Activated T-cell treated with anti-CD3 and anti-CD28 coated beads, Interleukin-2, amount 50 U/mL, for 72 hours (primary cell): ENCODE results near the gene NEFH. TPM values are rescaled to one million over a fixed set of nuclear protein-coding genes. Genes with fewer than 3 reads are reported as not detected.
"Not testable (repeated sequence)": the region's sequence is repeated elsewhere in the genome, so short reads cannot be mapped to it uniquely, and the experiment has no call there.

Experiments
- ATAC-seq, 2 donors: fragments of 150-1000 bp; cut with Tn5 transposase; replicated peaks in 1 of 2; 2 replicates each; pipeline ENCODE4 v1.10.0; 2021; ENCODE audit warnings: moderate library complexity in 2 of 2, mild to moderate bottlenecking in 1 of 2
- DNase-seq, 2 donors: peaks; one replicate each; pipeline ENCODE4 v3.0.0; 2021 to 2022; ENCODE audit warnings: mixed read lengths in 1 of 2
- H3K27ac Mint-ChIP-seq: one replicate; pipeline ENCODE4 v1.8.0; 2022; ENCODE audit warnings: mild to moderate bottlenecking, moderate library complexity, mixed read lengths
- H3K27me3 Mint-ChIP-seq: one replicate; pipeline ENCODE4 v1.8.0; 2022; ENCODE audit warnings: low read depth, mixed read lengths
- H3K36me3 Mint-ChIP-seq, 2 donors: one replicate each; pipeline ENCODE4 v1.8.0; 2022; ENCODE audit warnings: mixed read lengths in 2 of 2, mild to moderate bottlenecking in 1 of 2; ENCODE audit not compliant: insufficient read depth in 2 of 2
- H3K4me1 Mint-ChIP-seq: one replicate; pipeline ENCODE4 v1.8.0; 2022; ENCODE audit warnings: low read depth, mixed read lengths
- H3K4me3 Mint-ChIP-seq, 2 donors: one replicate each; pipeline ENCODE4 v1.8.0; 2022; ENCODE audit warnings: mild to moderate bottlenecking in 2 of 2, mixed read lengths in 2 of 2, moderate library complexity in 2 of 2
- H3K9me3 Mint-ChIP-seq, 2 donors: one replicate each; pipeline ENCODE4 v1.8.0; 2022; ENCODE audit warnings: mixed read lengths in 2 of 2
- total RNA-seq, 2 donors: library from RNA; stranded (reverse); gene quantifications; one replicate each; pipeline ENCODE4 v1.2.3, GENCODE V29; 2022

Gene NEFH
- total RNA-seq, 2 donors from 2014 or later = 1.6 to 1.7 TPM

- Mint-ChIP-seq H3K36me3 (no peaks in the 10 kb centered on the region), H3K4me3 (no peak overlapping the region), H3K27ac (no peak overlapping the region), H3K9me3 (no peaks in the 10 kb centered on the region), H3K27me3 (no peaks in the 10 kb centered on the region), H3K4me1 (no peaks in the 10 kb centered on the region)
- DNase-seq (no peak), ATAC-seq (no peak)
These were observed 7.5 kb downstream of the NEFH start for GRCh38 chr22:29487426-29487986.

- not testable (repeated sequence) for H3K27ac Mint-ChIP-seq, H3K36me3 Mint-ChIP-seq, H3K4me1 Mint-ChIP-seq, H3K27me3 Mint-ChIP-seq, H3K4me3 Mint-ChIP-seq, DNase-seq, H3K9me3 Mint-ChIP-seq, ATAC-seq
These were observed 9.2 kb downstream of the NEFH start for GRCh38 chr22:29489127-29489780.

- H3K27ac Mint-ChIP-seq = no peak overlapping the region
- no peaks in the 10 kb centered on the region for H3K4me1 Mint-ChIP-seq
- H3K36me3 Mint-ChIP-seq = peaks cover 0 to 9% of the 10 kb centered on the region in 2 donors
- H3K27me3 Mint-ChIP-seq = no peaks in the 10 kb centered on the region
- peaks cover 0 to 3% of the 10 kb centered on the region in 2 donors for H3K9me3 Mint-ChIP-seq
- no peak overlapping the region for H3K4me3 Mint-ChIP-seq
- DNase-seq (no peak), ATAC-seq (no peak)
These were observed 11.0 kb downstream of the NEFH start for GRCh38 chr22:29491012-29491411.

- Mint-ChIP-seq H3K4me3 (no peak overlapping the region), H3K36me3 (peaks cover 0 to 9% of the 10 kb centered on the region in 2 donors), H3K9me3 (peaks cover 0 to 3% of the 10 kb centered on the region in 2 donors), H3K27ac (no peak overlapping the region), H3K4me1 (no peaks in the 10 kb centered on the region), H3K27me3 (no peaks in the 10 kb centered on the region)
- no peak for DNase-seq
- ATAC-seq = no peak
These were observed 13.6 kb downstream of the NEFH start for GRCh38 chr22:29493636-29494035.

- H3K36me3 Mint-ChIP-seq = peaks cover 0 to 8% of the 10 kb centered on the region in 2 donors
- no peaks in the 10 kb centered on the region for H3K4me1 Mint-ChIP-seq
- no peaks in the 10 kb centered on the region for H3K27me3 Mint-ChIP-seq
- no peak for ATAC-seq
- H3K4me3 Mint-ChIP-seq = no peak overlapping the region
- H3K27ac Mint-ChIP-seq = no peak overlapping the region
- DNase-seq = no peak
- no peaks in the 10 kb centered on the region for H3K9me3 Mint-ChIP-seq
These were observed 19.8 kb downstream of the NEFH start for GRCh38 chr22:29499852-29500251.

GRCh38 chr22:29503811-29504372, 23.9 kb downstream of the NEFH start:
- ATAC-seq = no peak
- peaks cover 2 to 6% of the 10 kb centered on the region in 2 donors for H3K36me3 Mint-ChIP-seq
- H3K9me3 Mint-ChIP-seq = no peaks in the 10 kb centered on the region
- H3K4me3 Mint-ChIP-seq = no peak overlapping the region
- no peaks in the 10 kb centered on the region for H3K4me1 Mint-ChIP-seq
- no peak overlapping the region for H3K27ac Mint-ChIP-seq
- H3K27me3 Mint-ChIP-seq = no peaks in the 10 kb centered on the region
- no peak for DNase-seq

GRCh38 chr22:29509298-29509697, 29.3 kb downstream of the NEFH start:
- H3K9me3 Mint-ChIP-seq = no peaks in the 10 kb centered on the region
- peaks cover 4 to 10% of the 10 kb centered on the region in 2 donors for H3K36me3 Mint-ChIP-seq
- ATAC-seq = no peak
- H3K4me1 Mint-ChIP-seq = no peaks in the 10 kb centered on the region
- no peaks in the 10 kb centered on the region for H3K27me3 Mint-ChIP-seq
- no peak overlapping the region for H3K4me3 Mint-ChIP-seq
- no peak overlapping the region for H3K27ac Mint-ChIP-seq
- DNase-seq = no peak

GRCh38 chr22:29509815-29510214, 29.8 kb downstream of the NEFH start:
- no peaks in the 10 kb centered on the region for H3K4me1 Mint-ChIP-seq
- no peak for DNase-seq
- H3K27ac Mint-ChIP-seq = peak overlapping the region; percentile 45
- no peaks in the 10 kb centered on the region for H3K27me3 Mint-ChIP-seq
- H3K4me3 Mint-ChIP-seq = no peak overlapping the region
- H3K36me3 Mint-ChIP-seq = peaks cover 4 to 10% of the 10 kb centered on the region in 2 donors
- ATAC-seq = no peak
- H3K9me3 Mint-ChIP-seq = no peaks in the 10 kb centered on the region

- no peak for DNase-seq
- no peaks in the 10 kb centered on the region for H3K9me3 Mint-ChIP-seq
- H3K27ac Mint-ChIP-seq = no peak overlapping the region
- no peaks in the 10 kb centered on the region for H3K4me1 Mint-ChIP-seq
- no peak for ATAC-seq
- peaks cover 5 to 10% of the 10 kb centered on the region in 2 donors for H3K36me3 Mint-ChIP-seq
- no peak overlapping the region for H3K4me3 Mint-ChIP-seq
- no peaks in the 10 kb centered on the region for H3K27me3 Mint-ChIP-seq
These were observed 30.5 kb downstream of the NEFH start for GRCh38 chr22:29510542-29510941.

GRCh38 chr22:29511126-29511862, 31.3 kb downstream of the NEFH start:
- H3K4me1 Mint-ChIP-seq = no peaks in the 10 kb centered on the region
- ATAC-seq (no peak), DNase-seq (no peak)
- H3K27ac Mint-ChIP-seq = peak overlapping the region; percentile 42
- no peaks in the 10 kb centered on the region for H3K9me3 Mint-ChIP-seq
- H3K4me3 Mint-ChIP-seq = no peak overlapping the region
- H3K36me3 Mint-ChIP-seq = peaks cover 5 to 13% of the 10 kb centered on the region in 2 donors
- no peaks in the 10 kb centered on the region for H3K27me3 Mint-ChIP-seq

GRCh38 chr22:29512031-29512430, 32.0 kb downstream of the NEFH start:
- H3K9me3 Mint-ChIP-seq = no peaks in the 10 kb centered on the region
- no peaks in the 10 kb centered on the region for H3K27me3 Mint-ChIP-seq
- no peak overlapping the region for H3K27ac Mint-ChIP-seq
- no peak overlapping the region for H3K4me3 Mint-ChIP-seq
- H3K4me1 Mint-ChIP-seq = no peaks in the 10 kb centered on the region
- DNase-seq = no peak
- peaks cover 3 to 13% of the 10 kb centered on the region in 2 donors for H3K36me3 Mint-ChIP-seq
- no peak for ATAC-seq

GRCh38 chr22:29517215-29517908, 37.3 kb downstream of the NEFH start:
- no peaks in the 10 kb centered on the region for H3K9me3 Mint-ChIP-seq
- H3K4me1 Mint-ChIP-seq = no peaks in the 10 kb centered on the region
- H3K27ac Mint-ChIP-seq = no peak overlapping the region
- ATAC-seq (no peak), DNase-seq (no peak)
- H3K27me3 Mint-ChIP-seq = no peaks in the 10 kb centered on the region
- peaks cover 6 to 7% of the 10 kb centered on the region in 2 donors for H3K36me3 Mint-ChIP-seq
- no peak overlapping the region for H3K4me3 Mint-ChIP-seq

GRCh38 chr22:29518427-29518826, 38.4 kb downstream of the NEFH start:
- ATAC-seq (no peak), DNase-seq (no peak)
- no peaks in the 10 kb centered on the region for H3K4me1 Mint-ChIP-seq
- peaks cover 5 to 8% of the 10 kb centered on the region in 2 donors for H3K36me3 Mint-ChIP-seq
- H3K27ac Mint-ChIP-seq = no peak overlapping the region
- no peak overlapping the region for H3K4me3 Mint-ChIP-seq
- no peaks in the 10 kb centered on the region for H3K9me3 Mint-ChIP-seq
- no peaks in the 10 kb centered on the region for H3K27me3 Mint-ChIP-seq
